OCI-LY3 (cell line): ENCODE results near the gene POLR2L.

Experiments used
- EZH2phosphoT487 ChIP-seq: fragments of 200-600 bp; shearing (Covaris generic); IDR thresholded peaks from 2 replicates; pipeline ENCODE4 v1.6.1; 2018; ENCODE audit warnings: antibody characterized with exemption, mixed run types, low read depth
- TF ChIP-seq, protein P1 (sequence below): fragments of 200-600, 300-600 bp; sonication (generic); IDR thresholded peaks from 2 replicates; pipeline ENCODE4 v1.5.1; 2014; ENCODE audit warnings: antibody characterized with exemption, low read length, low read depth

DNA sequence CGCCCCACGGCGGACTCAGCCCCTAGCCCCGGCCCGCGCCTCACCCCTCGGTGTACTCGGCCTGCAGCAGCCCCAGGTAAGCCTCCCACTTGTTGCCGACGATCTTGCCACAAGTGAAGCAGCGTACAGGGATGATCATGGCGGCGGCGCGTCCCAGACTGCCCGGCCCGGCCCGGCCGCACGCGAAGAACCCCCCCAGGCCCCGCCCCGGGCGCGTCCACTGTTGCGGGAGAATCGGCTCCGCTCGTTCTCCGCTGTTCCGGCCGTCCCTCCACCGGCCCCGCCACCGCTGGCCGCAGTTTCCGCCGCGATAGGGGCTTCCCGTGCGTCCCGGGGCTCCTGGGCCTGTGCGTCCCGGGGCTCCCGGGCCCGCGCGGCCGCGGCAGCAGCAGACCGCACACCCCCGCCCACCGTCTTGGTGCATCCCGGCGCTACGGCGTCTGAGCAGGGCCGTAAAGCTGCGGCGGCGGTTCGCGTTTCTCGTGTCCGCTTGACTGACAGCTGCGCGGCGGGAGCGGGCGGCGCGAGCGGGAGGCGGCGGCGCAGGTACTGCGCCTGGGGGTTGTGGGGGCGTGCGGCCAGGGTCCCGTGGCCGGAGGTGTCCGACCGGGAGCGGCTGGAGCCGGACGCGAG lies at the start of gene POLR2L, which contains the start of gene TSPAN4:
- TF ChIP-seq, protein P1, sequence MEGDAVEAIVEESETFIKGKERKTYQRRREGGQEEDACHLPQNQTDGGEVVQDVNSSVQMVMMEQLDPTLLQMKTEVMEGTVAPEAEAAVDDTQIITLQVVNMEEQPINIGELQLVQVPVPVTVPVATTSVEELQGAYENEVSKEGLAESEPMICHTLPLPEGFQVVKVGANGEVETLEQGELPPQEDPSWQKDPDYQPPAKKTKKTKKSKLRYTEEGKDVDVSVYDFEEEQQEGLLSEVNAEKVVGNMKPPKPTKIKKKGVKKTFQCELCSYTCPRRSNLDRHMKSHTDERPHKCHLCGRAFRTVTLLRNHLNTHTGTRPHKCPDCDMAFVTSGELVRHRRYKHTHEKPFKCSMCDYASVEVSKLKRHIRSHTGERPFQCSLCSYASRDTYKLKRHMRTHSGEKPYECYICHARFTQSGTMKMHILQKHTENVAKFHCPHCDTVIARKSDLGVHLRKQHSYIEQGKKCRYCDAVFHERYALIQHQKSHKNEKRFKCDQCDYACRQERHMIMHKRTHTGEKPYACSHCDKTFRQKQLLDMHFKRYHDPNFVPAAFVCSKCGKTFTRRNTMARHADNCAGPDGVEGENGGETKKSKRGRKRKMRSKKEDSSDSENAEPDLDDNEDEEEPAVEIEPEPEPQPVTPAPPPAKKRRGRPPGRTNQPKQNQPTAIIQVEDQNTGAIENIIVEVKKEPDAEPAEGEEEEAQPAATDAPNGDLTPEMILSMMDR = no peak
- TF ChIP-seq EZH2phosphoT487 = no peak
